Measurements from ENCODE around the gene GATA6. TPM values are rescaled to one million over a fixed set of nuclear protein-coding genes. Genes with fewer than 3 reads are reported as not detected.
A peak's percentile ranks its signal among the peaks of the same experiment; 100 is the strongest.

GATA6 gene
- total and polyA plus RNA-seq, 2 of the 13 experiments (the other 11 are each of a cell fraction or from before 2014, with no cell fraction given) = 0.84 to 3.2 TPM

- TF ChIP-seq POLR2A (IDR thresholded peaks at IDR 0.05; ENCODE audit: insufficient read depth in 1 of 2, low read depth in 2 of 2, low read length in 2 of 2) (peak; percentile 51 to 53; a peak in 2 of 4 replicates), IRF1 (CRISPR knock-in tag; IDR thresholded peaks at IDR 0.05; ENCODE audit: low read depth) (no peak), PHF8 (CRISPR knock-in tag; IDR thresholded peaks at IDR 0.05) (peak; percentile 60; the same call in 1 of the 2 replicates), FOXP4 (CRISPR knock-in tag; IDR thresholded peaks at IDR 0.05) (no peak), TFDP1 (CRISPR knock-in tag; IDR thresholded peaks at IDR 0.05; ENCODE audit: borderline replicate concordance) (peak; percentile 36; the same call in 1 of the 2 replicates), ZBTB33 (CRISPR knock-in tag; IDR thresholded peaks at IDR 0.05) (no peak), SNRNP70 (IDR thresholded peaks at IDR 0.05; ENCODE audit: low read depth, low read length) (no peak), ZNF850 (CRISPR knock-in tag; conservative IDR thresholded peaks at IDR 0.05) (no peak), TFAP4 (IDR thresholded peaks at IDR 0.05; ENCODE audit: borderline replicate concordance, low read depth) (peak; percentile 37; the same call in 1 of the 2 replicates), SALL2 (CRISPR knock-in tag; IDR thresholded peaks at IDR 0.05) (peak; percentile 46; the same call in 1 of the 2 replicates), ZNF710 (CRISPR knock-in tag; IDR thresholded peaks at IDR 0.05; ENCODE audit: borderline replicate concordance) (peak; percentile 18; the same call in 1 of the 2 replicates), ZNF260 (CRISPR knock-in tag; IDR thresholded peaks at IDR 0.05; ENCODE audit: borderline replicate concordance, low read depth) (no peak), ZBTB46 (CRISPR knock-in tag; IDR thresholded peaks at IDR 0.05; ENCODE audit: borderline replicate concordance) (no peak), ZBTB34 (CRISPR knock-in tag; IDR thresholded peaks at IDR 0.05) (no peak)
These were observed at the start of gene GATA6 (continued) for GRCh38 chr18:22169011-22169888.
